SK-MEL-5 (cell line): ENCODE measurements around the gene CEP72. TPM values are rescaled to one million over a fixed set of nuclear protein-coding genes. Genes with fewer than 3 reads are reported as not detected.
"Not testable (repeated sequence)": the region's sequence is repeated elsewhere in the genome, so short reads cannot be mapped to it uniquely, and the experiment has no call there.

ENCODE experiments used
- DNase-seq: peaks from one replicate; pipeline ENCODE4 v3.0.0-alpha.2; 2016; ENCODE audit warnings: low read depth, low spot score
- in situ Hi-C: cut with HindIII; loops from 2 replicates; pipeline ENCODE4 v1.10.0; 2016; ENCODE audit warnings: low sequenced_read_pairs, high pct_unique_total_duplicates, low pct_unique_long_range_greater_than_20kb
- total RNA-seq: library from RNA; depleted of rRNA; stranded (reverse); fragments of >200 nt; shearing (Covaris generic); gene quantifications from 2 replicates; pipeline ENCODE4 v1.2.3, GENCODE V29; 2014; rRNA removed

Gene CEP72
- total RNA-seq, 1 experiment from 2014 or later = 7.1 TPM

- in situ Hi-C loops, DNase-seq: not testable (repeated sequence)
Measured at GRCh38 chr5:694042-694431, 81.9 kb downstream of the CEP72 start.

GRCh38 chr5:695475-695874 lies 83.3 kb downstream of the CEP72 start:
- in situ Hi-C loops, DNase-seq: not testable (repeated sequence)

GRCh38 chr5:696191-696590 lies 84.1 kb downstream of the CEP72 start:
- DNase-seq, in situ Hi-C loops: not testable (repeated sequence)

GRCh38 chr5:696753-697702 lies 84.9 kb downstream of the CEP72 start:
- DNase-seq, in situ Hi-C loops: not testable (repeated sequence)

Other genes with a start within 250 kb of the CEP72 start
- gene EXOC3, start 169.2 kb upstream of the CEP72 start, total RNA-seq = 49.2 and 50.2 TPM in 2 replicates
- 2.9 and 3.3 TPM in 2 replicates for gene SLC9A3, start 87.9 kb upstream of the CEP72 start, total RNA-seq
- 5.1 and 5.7 TPM in 2 replicates for gene TPPP, start 81.0 kb downstream of the CEP72 start, total RNA-seq
- gene ZDHHC11B, start 172.4 kb downstream of the CEP72 start, total RNA-seq = 5.9 and 8.6 TPM in 2 replicates
- gene ZDHHC11, start 238.6 kb downstream of the CEP72 start, total RNA-seq = 15.7 and 18.2 TPM in 2 replicates